Fibroblast of mammary gland (primary cell): ENCODE measurements around the gene PTPN9.

ENCODE experiments used
- DNase-seq: peaks from one replicate; pipeline ENCODE4 v3.0.0-alpha.2; 2010; ENCODE audit warnings: low read depth
- H3K4me3 ChIP-seq: 2 replicates; pipeline ENCODE4 v1.5.1; 2011; ENCODE audit warnings: low read depth, mild to moderate bottlenecking, low read length, moderate library complexity; ENCODE audit not compliant: control insufficient read depth
- TF ChIP-seq, protein P1 (sequence below): conservative IDR thresholded peaks from 2 replicates; pipeline ENCODE4 v1.5.1; 2011; ENCODE audit warnings: low read depth, low read length, inconsistent platforms; ENCODE audit not compliant: control insufficient read depth, insufficient read depth

The PTPN9 gene

DNA sequence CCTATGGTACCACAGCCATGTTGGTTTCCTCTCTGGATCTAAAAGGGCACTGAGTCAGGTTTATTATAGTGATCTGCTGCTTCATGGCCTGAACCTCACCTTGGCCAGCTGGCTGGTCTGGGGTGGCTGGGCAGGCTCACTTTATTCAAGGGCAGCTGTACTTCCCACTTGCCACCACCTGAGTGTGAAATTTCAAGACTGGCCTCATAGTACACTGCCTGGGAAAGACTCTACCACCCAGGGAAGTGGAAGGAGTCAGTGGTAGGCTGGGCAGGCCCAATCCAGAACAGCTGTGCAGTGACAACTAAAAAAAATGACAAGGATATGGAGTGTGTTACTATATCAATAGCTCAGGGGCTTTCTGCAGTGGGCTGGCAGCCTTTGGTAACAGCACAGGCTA is 37.7 kb upstream of the PTPN9 start:
- no peak overlapping the region for H3K4me3 ChIP-seq
- DNase-seq: no peak
- TF ChIP-seq, protein P1, sequence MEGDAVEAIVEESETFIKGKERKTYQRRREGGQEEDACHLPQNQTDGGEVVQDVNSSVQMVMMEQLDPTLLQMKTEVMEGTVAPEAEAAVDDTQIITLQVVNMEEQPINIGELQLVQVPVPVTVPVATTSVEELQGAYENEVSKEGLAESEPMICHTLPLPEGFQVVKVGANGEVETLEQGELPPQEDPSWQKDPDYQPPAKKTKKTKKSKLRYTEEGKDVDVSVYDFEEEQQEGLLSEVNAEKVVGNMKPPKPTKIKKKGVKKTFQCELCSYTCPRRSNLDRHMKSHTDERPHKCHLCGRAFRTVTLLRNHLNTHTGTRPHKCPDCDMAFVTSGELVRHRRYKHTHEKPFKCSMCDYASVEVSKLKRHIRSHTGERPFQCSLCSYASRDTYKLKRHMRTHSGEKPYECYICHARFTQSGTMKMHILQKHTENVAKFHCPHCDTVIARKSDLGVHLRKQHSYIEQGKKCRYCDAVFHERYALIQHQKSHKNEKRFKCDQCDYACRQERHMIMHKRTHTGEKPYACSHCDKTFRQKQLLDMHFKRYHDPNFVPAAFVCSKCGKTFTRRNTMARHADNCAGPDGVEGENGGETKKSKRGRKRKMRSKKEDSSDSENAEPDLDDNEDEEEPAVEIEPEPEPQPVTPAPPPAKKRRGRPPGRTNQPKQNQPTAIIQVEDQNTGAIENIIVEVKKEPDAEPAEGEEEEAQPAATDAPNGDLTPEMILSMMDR: no peak

DNA sequence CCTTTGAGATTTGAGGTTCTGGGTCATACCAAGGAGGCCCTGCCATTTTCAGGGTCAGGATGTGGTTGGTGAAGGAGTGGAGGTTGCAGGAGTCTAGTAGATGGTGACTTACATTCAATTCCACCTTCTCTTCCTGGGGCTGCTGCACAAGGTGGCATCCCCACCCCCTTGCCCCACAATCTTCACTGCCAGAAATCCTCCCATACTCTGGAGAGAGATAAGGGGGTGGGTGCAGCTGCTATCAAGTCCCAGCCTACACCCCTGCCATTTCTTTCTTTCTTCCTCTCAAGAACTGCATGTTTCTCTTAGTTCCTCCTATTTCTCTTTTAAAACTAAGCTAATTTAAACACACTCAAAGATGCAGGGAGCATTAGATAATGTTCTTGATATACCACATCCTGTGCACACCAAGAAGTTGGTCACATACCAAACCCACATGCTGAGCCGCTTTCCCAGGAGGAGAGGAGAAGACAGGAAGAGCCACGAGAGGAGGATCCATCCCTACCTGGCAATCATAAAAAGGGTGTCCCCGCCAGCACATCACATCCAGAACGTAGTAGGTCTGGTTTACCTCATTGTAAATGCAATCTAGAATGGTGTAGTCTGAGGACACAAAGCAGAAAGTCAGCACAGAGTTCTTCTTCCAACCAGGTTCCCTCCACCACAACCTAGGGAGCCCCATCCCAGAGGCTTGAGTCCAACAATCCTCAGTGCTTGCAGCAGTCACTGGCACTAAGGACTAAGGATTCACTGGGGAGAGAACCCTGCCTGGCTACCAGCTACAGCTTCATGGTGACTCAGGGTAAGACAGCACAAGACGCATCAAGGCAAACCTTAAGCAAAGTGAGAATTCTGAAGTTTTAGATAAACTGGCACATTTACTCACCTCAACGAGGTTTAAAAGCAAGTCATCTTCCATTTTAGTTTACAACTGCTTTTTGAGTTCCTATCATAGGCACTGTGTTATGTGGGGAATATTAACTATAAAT is 27.9 kb upstream of the PTPN9 start:
- TF ChIP-seq, protein P1: no peak
- H3K4me3 ChIP-seq: no peak overlapping the region
- peak; percentile 29 for DNase-seq

DNA sequence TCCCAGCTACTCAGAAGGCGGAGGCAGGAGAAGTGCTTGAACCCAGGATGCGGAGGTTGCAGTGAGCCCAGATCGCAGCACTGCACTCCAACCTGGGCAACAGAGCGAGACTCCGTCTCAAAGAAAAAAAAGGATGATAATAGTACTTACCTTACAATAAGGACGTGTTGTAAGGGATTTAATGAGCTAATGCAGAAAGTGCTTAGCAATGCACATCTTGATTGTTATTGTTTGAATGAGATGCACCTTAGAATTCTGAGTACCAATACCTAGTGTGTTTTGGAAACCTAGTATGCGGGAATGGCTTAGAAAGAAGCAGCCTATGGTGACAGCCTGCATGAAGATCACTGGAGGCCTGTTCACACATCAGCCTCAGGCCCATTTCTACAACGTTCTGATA is 26.9 kb upstream of the PTPN9 start:
- DNase-seq: no peak
- TF ChIP-seq, protein P1: no peak
- H3K4me3 ChIP-seq: no peak overlapping the region

DNA sequence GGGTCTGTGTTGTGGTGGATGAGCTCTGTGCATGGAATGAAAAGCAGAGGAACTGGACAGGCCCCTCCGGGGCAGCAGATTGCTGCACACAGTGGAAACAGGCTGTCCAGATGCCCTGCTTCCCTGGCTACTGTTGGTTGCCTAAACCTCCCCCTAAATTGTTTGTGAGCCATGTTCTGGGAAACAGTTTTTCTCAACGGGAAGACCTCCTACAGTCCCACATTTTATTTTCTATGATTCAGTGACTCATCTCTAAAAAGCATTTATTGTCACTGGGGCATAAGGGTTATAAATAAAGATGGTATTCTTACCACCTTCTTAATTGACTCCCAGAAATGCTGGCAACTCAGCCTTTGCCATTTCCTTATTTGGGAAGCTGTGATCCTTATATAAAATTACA is 20.3 kb upstream of the PTPN9 start:
- DNase-seq: no peak
- TF ChIP-seq, protein P1: no peak
- no peak overlapping the region for H3K4me3 ChIP-seq

DNA sequence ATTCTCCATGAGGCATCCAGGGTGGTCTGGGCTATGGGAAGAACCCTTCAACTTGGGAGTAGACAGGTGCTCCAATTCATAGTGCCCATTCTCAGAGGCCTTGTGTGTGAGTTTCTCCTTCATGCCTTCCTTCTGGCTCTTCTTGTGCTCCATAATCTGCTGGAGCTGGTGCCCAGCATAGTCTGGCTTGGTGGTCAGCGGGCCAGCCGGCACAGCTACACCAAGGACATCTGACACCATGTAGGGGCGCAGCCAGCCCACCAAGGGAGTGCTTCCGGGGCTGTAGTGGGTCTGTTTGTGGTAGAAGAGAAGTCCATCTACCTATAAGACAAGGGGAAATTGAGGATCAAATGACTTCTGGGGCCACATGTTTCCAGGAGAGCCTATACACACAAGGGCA is 19.2 kb upstream of the PTPN9 start:
- DNase-seq: no peak
- H3K4me3 ChIP-seq: no peak overlapping the region
- TF ChIP-seq, protein P1: no peak

DNA sequence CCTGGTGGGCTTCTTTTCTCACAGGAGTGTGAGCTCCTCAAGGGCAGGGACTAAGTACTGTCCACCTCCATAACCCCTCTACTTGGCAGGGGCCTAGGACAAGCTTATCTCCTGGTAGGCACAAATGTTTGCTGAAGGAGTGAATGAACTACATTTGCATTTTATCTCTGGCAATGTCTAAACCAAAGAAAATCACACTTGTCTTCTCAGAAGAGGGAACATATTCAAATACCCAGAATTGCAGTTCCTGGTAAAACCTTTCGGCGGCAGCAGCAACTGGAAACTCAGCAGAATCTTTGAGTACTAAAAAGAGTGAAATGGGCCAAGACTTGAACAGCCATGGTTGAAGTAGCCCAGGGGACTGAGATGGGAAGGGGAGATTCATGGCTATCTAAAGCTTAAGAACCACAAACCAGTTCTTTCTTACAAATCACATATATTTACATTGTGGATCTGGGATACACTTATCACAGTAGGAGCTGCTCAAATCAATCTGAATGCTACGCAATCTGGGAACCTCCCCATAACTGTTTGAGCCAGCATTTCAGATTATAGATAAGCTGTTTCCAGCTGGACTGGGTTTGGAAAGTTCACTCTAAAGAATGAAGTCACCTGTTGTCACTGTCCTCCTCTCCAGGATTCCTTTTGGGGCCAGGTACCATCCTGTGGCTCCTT is 18.7 kb upstream of the PTPN9 start:
- TF ChIP-seq, protein P1: peak; percentile 51
- no peak overlapping the region for H3K4me3 ChIP-seq
- DNase-seq: peak; percentile 30
